ENCODE results near the gene DENND4A. TPM values are rescaled to one million over a fixed set of nuclear protein-coding genes. Genes with fewer than 3 reads are reported as not detected.
A peak's percentile ranks its signal among the peaks of the same experiment; 100 is the strongest.

The DENND4A gene
- total and polyA plus RNA-seq, 10 of the 15 experiments (the other 5 are each of a cell fraction or from before 2014, with no cell fraction given) = 14.2 to 81.8 (median 34.1) TPM

- Histone ChIP-seq H3K4me3 (no peak overlapping the region), H3K9ac (ENCODE audit: control insufficient read depth, insufficient read depth, low read length) (no peak overlapping the region), H4K20me1 (ENCODE audit: control insufficient read depth, insufficient read depth) (no peaks in the 10 kb centered on the region), H3K27me3 (replicated peaks in 1 of 2; ENCODE audit: control insufficient read depth in 2 of 2, insufficient read depth in 2 of 2, low read length in 1 of 2) (no peaks in the 10 kb centered on the region), H3K9me3 (replicated peaks; ENCODE audit: control insufficient read depth, insufficient read depth, low read length) (peaks cover 8% of the 10 kb centered on the region), H3K4me1 (ENCODE audit: control insufficient read depth, insufficient read depth, low read length) (peaks cover 19% of the 10 kb centered on the region), H3K79me2 (ENCODE audit: control insufficient read depth, insufficient read depth, low read length) (no peaks in the 10 kb centered on the region), H3K27ac (ENCODE audit: control insufficient read depth, insufficient read depth) (0 out of 2 replicates have a peak overlapping the region, but pooled peaks have one; percentile 7), H3K36me3 (ENCODE audit: control insufficient read depth in 2 of 2, insufficient read depth in 2 of 2, low read length in 1 of 2) (peaks cover 2 to 31% of the 10 kb centered on the region in 2 experiments; a peak in 3 of 4 replicates), H3K4me2 (ENCODE audit: control insufficient read depth, insufficient read depth) (no peak overlapping the region), H2AFZ (ENCODE audit: control insufficient read depth, low read depth, low read length) (no peak overlapping the region)
- no peak for ATAC-seq
- RAD21 ChIA-PET (ENCODE audit: unreplicated experiment) = no interaction called here
- FAIRE-seq = peak; percentile 47
- in situ Hi-C loops (cut with MboI) = no loop called here
- intact Hi-C loops (cut with micrococcal nuclease; ENCODE audit: unreplicated experiment) = no loop called here
- DNase-seq (ENCODE audit: low read depth, low spot score) = no peak
- BruUV-seq (replicated peaks) = no TSS peak
- POLR2A ChIA-PET = interaction anchor here (1.0 kb wide), 1 partner anchor 9 kb away, joined by 3 read pairs; no protein-coding TSS in a partner anchor
- TF ChIP-seq MYC (IDR thresholded peaks at IDR 0.05; ENCODE audit: insufficient read depth, insufficient read length, insufficient replicate concordance, low read length, severe bottlenecking) = no peak
- TF ChIP-seq CEBPB (IDR thresholded peaks at IDR 0.05; ENCODE audit: borderline replicate concordance in 1 of 2, low read depth in 2 of 2, low read length in 2 of 2) = no peak
- TF ChIP-seq, protein P1, sequence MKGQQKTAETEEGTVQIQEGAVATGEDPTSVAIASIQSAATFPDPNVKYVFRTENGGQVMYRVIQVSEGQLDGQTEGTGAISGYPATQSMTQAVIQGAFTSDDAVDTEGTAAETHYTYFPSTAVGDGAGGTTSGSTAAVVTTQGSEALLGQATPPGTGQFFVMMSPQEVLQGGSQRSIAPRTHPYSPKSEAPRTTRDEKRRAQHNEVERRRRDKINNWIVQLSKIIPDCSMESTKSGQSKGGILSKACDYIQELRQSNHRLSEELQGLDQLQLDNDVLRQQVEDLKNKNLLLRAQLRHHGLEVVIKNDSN (IDR thresholded peaks at IDR 0.05; ENCODE audit: borderline replicate concordance, extremely low read length, insufficient read depth, low read depth, low read length) = no peak
- TF ChIP-seq STAT3 (IDR thresholded peaks at IDR 0.05; ENCODE audit: low read depth, low read length) = no peak
- TF ChIP-seq, protein P2, sequence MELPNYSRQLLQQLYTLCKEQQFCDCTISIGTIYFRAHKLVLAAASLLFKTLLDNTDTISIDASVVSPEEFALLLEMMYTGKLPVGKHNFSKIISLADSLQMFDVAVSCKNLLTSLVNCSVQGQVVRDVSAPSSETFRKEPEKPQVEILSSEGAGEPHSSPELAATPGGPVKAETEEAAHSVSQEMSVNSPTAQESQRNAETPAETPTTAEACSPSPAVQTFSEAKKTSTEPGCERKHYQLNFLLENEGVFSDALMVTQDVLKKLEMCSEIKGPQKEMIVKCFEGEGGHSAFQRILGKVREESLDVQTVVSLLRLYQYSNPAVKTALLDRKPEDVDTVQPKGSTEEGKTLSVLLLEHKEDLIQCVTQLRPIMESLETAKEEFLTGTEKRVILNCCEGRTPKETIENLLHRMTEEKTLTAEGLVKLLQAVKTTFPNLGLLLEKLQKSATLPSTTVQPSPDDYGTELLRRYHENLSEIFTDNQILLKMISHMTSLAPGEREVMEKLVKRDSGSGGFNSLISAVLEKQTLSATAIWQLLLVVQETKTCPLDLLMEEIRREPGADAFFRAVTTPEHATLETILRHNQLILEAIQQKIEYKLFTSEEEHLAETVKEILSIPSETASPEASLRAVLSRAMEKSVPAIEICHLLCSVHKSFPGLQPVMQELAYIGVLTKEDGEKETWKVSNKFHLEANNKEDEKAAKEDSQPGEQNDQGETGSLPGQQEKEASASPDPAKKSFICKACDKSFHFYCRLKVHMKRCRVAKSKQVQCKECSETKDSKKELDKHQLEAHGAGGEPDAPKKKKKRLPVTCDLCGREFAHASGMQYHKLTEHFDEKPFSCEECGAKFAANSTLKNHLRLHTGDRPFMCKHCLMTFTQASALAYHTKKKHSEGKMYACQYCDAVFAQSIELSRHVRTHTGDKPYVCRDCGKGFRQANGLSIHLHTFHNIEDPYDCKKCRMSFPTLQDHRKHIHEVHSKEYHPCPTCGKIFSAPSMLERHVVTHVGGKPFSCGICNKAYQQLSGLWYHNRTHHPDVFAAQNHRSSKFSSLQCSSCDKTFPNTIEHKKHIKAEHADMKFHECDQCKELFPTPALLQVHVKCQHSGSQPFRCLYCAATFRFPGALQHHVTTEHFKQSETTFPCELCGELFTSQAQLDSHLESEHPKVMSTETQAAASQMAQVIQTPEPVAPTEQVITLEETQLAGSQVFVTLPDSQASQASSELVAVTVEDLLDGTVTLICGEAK (IDR thresholded peaks at IDR 0.05; ENCODE audit: borderline replicate concordance) = no peak
- no peak for TF ChIP-seq ASH2L (IDR thresholded peaks at IDR 0.05; ENCODE audit: borderline replicate concordance, low read depth)
- TF ChIP-seq MEF2B (IDR thresholded peaks at IDR 0.05; ENCODE audit: partially characterized antibody, poor library complexity, severe bottlenecking) = no peak
- TF ChIP-seq PAX5 (IDR thresholded peaks at IDR 0.05; ENCODE audit: borderline replicate concordance, low read depth, low read length) = no peak
- no peak for TF ChIP-seq CBX5 (IDR thresholded peaks at IDR 0.05; ENCODE audit: low read depth)
- TF ChIP-seq BACH1 (IDR thresholded peaks at IDR 0.05; ENCODE audit: borderline replicate concordance) = no peak
- no peak for TF ChIP-seq MTA2 (IDR thresholded peaks at IDR 0.05; ENCODE audit: low read depth)
- no peak for TF ChIP-seq NR2C2 (IDR thresholded peaks at IDR 0.05; ENCODE audit: borderline replicate concordance, control insufficient read depth, insufficient read length, low read depth)
- TF ChIP-seq SUZ12 (IDR thresholded peaks at IDR 0.05; ENCODE audit: unreplicated experiment) = no peak
- TF ChIP-seq CHD2 (IDR thresholded peaks at IDR 0.05; ENCODE audit: borderline replicate concordance, low read depth, low read length) = no peak
- no peak for TF ChIP-seq RBBP5 (conservative IDR thresholded peaks at IDR 0.05)
- no peak for TF ChIP-seq HDAC6 (IDR thresholded peaks at IDR 0.05; ENCODE audit: unreplicated experiment)
- no peak for TF ChIP-seq BHLHE40 (IDR thresholded peaks at IDR 0.05; ENCODE audit: borderline replicate concordance in 1 of 2, low read depth in 2 of 2, low read length in 1 of 2)
- no peak for TF ChIP-seq GABPA (IDR thresholded peaks at IDR 0.05; ENCODE audit: low read depth)
- TF ChIP-seq LARP7 (IDR thresholded peaks at IDR 0.05) = no peak
- CTCF ChIA-PET = interaction anchor here (0.7 to 1.8 kb wide), 5 partner anchors 51 to 173 kb away, joined by 3 to 4 read pairs (median 4); no protein-coding TSS in a partner anchor
- SMC1A ChIA-PET (ENCODE audit: uncharacterized antibody, unreplicated experiment) = interaction anchor here (0.7 to 2.4 kb wide), 7 partner anchors 9 to 144 kb away, joined by 3 to 6 read pairs (median 3); no protein-coding TSS in a partner anchor
- 31% methylated on average over 1 of the region's 1 CpG for WGBS (ENCODE audit: insufficient coverage, insufficient replicate concordance, low lambda C conversion rate, missing lambda C conversion rate)
Measured at GRCh38 chr15:65690173-65690572, 101.9 kb downstream of the DENND4A start.

All from GM12878 (cell line).